Peyer's patch (tissue), 4 donors: ENCODE results near the gene B4GALNT4. TPM values are rescaled to one million over a fixed set of nuclear protein-coding genes. Genes with fewer than 3 reads are reported as not detected.
A peak's percentile ranks its signal among the peaks of the same experiment; 100 is the strongest.

ENCODE experiments used
- DNase-seq, 3 donors: peaks; one replicate each; pipeline ENCODE4 v3.0.0-alpha.2; 2017 to 2019
- H3K27ac ChIP-seq, 4 donors: fragments of 200-600 bp; sonication (generic); one replicate each; pipeline ENCODE4 v1.5.1; 2016 to 2019
- H3K27me3 ChIP-seq, 2 donors: fragments of 200-600 bp; sonication (generic); one replicate each; pipeline ENCODE4 v1.5.1; 2019
- H3K36me3 ChIP-seq, 3 donors: fragments of 200-600 bp; sonication (generic); one replicate each; pipeline ENCODE4 v1.5.1; 2016 to 2019
- H3K4me1 ChIP-seq, 4 donors: fragments of 200-600 bp; sonication (generic); one replicate each; pipeline ENCODE4 v1.5.1; 2016 to 2019
- H3K4me3 ChIP-seq, 4 donors: fragments of 200-600 bp; sonication (generic); 1 replicate in 3 of 4; 2 replicates in 1 of 4; pipeline ENCODE4 v1.5.1; 2016 to 2019; ENCODE audit warnings: mild to moderate bottlenecking in 1 of 4
- H3K9me3 ChIP-seq, 4 donors: fragments of 200-600 bp; sonication (generic); one replicate each; pipeline ENCODE4 v1.5.1; 2016 to 2019; ENCODE audit warnings: mild to moderate bottlenecking in 1 of 4
- POLR2A ChIP-seq, 2 donors: fragments of 450-650 bp; IDR thresholded peaks; one replicate each; pipeline ENCODE4 v1.5.1; 2017; ENCODE audit warnings: antibody characterized with exemption in 2 of 2, mild to moderate bottlenecking in 2 of 2, moderate library complexity in 2 of 2
- total RNA-seq, 4 donors: library from RNA; depleted of rRNA; stranded (reverse); fragments of >200 nt; gene quantifications; one replicate each; pipeline ENCODE4 v1.1.0, GENCODE V29; 2016
- TF ChIP-seq, protein P1 (sequence below), 6 experiments: fragments of 450-650 bp in 4 of 6; fragments of 200-600 bp in 2 of 6; sonication (generic) in 1 of 6; IDR thresholded peaks; one replicate each; pipeline ENCODE4 v1.5.1; 2017 to 2019; ENCODE audit warnings: antibody characterized with exemption in 6 of 6, mild to moderate bottlenecking in 3 of 6, moderate library complexity in 1 of 6

The B4GALNT4 gene
- total RNA-seq, 4 donors from 2014 or later: 2.5 to 36.3 (median 9.3) TPM

DNA sequence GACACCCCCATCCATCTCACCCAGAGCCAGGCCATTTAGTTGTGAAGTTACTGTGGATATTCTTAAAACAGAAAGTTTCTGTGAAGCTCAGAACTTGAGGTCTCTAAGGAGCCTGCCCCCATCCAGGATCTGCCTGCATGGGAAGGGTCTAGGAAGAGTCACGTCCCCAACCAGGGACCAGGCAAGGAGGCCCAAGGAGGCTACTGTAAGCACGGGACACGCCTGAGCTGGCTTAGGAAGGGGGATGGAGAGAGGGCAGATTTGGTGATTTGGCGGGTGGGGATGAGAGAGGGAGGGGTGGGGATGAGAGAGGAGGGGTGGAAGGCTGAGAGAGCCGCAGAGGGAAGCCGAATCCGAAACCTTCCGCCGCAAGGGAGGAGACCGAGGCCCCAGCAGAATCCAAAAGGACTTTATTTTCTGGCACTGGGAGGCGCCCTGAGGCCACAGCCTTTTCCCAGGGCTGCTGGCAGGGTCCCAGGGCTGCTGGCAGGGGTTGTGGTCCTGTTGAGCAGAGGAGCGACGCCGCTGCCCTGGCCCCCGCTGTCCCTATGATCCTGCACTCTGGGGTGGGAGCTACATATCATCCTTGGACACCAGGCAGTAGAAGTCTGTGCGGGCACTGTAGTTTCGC lies 36.1 kb downstream of the B4GALNT4 start:
- DNase-seq: peak in 2 of 3 donors; percentile 54 to 60
- Histone ChIP-seq H3K4me1 (peaks cover 5 to 20% (median 11%) of the 10 kb centered on the region in 4 donors), H3K9me3 (no peaks in the 10 kb centered on the region), H3K27me3 (no peaks in the 10 kb centered on the region), H3K27ac (peak overlapping the region in 1 of 4 donors; percentile 88), H3K36me3 (peaks cover 0 to 18% (median 0%) of the 10 kb centered on the region in 3 donors), H3K4me3 (peak overlapping the region in 2 of 4 donors; percentile 55 to 65)
- no peak for TF ChIP-seq POLR2A (IDR thresholded peaks at IDR 0.05)
- TF ChIP-seq, protein P1, sequence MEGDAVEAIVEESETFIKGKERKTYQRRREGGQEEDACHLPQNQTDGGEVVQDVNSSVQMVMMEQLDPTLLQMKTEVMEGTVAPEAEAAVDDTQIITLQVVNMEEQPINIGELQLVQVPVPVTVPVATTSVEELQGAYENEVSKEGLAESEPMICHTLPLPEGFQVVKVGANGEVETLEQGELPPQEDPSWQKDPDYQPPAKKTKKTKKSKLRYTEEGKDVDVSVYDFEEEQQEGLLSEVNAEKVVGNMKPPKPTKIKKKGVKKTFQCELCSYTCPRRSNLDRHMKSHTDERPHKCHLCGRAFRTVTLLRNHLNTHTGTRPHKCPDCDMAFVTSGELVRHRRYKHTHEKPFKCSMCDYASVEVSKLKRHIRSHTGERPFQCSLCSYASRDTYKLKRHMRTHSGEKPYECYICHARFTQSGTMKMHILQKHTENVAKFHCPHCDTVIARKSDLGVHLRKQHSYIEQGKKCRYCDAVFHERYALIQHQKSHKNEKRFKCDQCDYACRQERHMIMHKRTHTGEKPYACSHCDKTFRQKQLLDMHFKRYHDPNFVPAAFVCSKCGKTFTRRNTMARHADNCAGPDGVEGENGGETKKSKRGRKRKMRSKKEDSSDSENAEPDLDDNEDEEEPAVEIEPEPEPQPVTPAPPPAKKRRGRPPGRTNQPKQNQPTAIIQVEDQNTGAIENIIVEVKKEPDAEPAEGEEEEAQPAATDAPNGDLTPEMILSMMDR (IDR thresholded peaks at IDR 0.05): no peak

DNA sequence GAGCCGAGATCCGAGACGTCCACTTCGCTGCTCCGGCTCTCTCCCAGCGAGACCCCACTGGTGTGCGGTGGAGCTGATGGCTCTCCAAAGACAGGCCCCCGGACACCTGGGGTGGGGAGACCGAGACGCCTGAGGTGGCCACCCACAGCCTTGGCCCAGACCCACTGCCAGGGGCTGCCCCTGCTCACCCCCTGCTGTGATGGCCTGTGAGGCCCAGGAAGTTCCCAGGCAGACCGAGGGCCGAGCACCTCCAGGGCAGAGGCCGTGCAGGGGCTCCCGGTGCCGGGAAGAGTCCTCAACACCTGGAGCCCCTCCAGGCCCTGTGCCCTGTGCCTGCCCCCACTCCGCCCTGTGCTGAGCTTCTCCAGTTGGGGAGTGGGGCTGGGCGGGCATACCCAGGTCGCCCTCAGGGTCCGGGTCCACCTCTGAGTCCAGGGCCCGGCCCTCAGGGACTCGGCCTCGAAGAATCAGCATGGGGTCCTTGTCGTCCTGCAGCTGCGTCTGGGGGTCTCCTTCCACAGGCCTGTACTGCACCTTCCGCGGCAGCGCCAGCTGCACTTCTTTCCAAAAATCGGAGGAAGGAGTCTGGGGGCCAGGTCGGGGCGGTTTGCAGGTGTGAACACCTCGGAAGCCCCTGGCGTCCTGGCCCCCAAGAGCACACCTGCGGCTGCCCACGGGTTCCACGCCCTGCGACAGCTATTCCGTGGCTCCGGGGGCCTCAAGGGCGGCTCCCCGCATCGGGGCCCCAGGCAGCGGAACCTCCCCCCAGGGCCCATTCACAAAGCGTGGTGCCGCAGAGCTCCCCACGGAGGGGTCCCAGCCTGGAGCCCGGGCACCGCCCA lies 36.9 kb downstream of the B4GALNT4 start:
- H3K9me3 ChIP-seq: no peaks in the 10 kb centered on the region
- H3K4me1 ChIP-seq: peaks cover 5 to 20% (median 10%) of the 10 kb centered on the region in 4 donors
- TF ChIP-seq, protein P1 (IDR thresholded peaks at IDR 0.05): no peak
- no peak for TF ChIP-seq POLR2A (IDR thresholded peaks at IDR 0.05)
- peak overlapping the region; percentile 83 to 88 (median 88) for H3K27ac ChIP-seq
- H3K4me3 ChIP-seq: peak overlapping the region; percentile 49 to 65 (median 55)
- H3K27me3 ChIP-seq: no peaks in the 10 kb centered on the region
- H3K36me3 ChIP-seq: peaks cover 0 to 18% (median 0%) of the 10 kb centered on the region in 3 donors
- DNase-seq: peak in 2 of 3 donors; percentile 57 to 58

DNA sequence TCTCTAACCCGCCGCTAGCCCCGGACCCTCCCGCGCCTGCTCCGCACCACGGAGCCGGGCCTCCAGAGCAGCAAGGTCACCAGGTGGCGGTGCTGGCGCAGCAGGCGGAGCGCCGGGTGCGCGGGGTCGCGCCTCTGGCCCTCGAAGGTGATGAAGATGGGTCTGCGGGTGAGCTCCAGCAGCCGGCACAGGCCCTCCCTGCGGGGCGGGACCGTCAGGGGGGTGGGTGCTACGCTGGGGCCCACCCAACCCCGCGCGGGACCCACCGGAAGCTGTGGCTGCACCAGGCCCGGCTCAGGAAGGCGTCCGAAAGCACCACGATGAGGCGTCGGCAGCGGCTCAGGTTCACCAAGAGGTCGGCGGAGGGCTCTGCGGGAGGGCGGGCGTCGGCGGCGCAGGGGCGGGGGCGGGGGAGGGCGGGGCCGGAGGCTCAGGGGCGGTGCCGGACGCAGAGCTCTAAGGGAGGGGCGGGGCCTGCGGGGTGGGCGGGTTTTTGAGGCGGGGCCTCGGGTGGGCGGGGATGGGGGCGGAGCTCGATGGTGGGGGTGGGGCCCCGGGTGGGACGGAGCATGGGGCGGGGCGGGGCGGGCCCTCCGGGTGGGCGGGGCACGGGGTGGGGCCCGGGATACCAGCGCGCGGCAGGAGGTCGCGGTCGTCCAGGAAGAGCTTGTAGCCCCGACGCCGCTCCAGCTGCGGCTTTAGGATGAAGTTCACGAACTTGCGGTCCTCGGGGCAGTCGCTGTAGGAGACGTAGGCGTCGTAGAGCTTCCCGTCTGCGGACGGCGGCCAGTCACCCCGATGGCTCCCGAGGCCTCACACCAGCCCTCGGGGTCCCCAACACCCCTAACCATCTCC lies 37.7 kb downstream of the B4GALNT4 start:
- H3K4me3 ChIP-seq: peak overlapping the region; percentile 49 to 65 (median 55)
- no peaks in the 10 kb centered on the region for H3K9me3 ChIP-seq
- H3K4me1 ChIP-seq: peaks cover 5 to 20% (median 10%) of the 10 kb centered on the region in 4 donors
- peaks cover 0 to 18% (median 0%) of the 10 kb centered on the region in 3 donors for H3K36me3 ChIP-seq
- peak; percentile 88 to 95 (median 88) for DNase-seq
- TF ChIP-seq POLR2A (IDR thresholded peaks at IDR 0.05): no peak
- TF ChIP-seq, protein P1 (IDR thresholded peaks at IDR 0.05): peak in 4 of 6 experiments; percentile 17 to 39 (median 32)
- no peaks in the 10 kb centered on the region for H3K27me3 ChIP-seq
- peak overlapping the region; percentile 83 to 88 (median 88) for H3K27ac ChIP-seq

DNA sequence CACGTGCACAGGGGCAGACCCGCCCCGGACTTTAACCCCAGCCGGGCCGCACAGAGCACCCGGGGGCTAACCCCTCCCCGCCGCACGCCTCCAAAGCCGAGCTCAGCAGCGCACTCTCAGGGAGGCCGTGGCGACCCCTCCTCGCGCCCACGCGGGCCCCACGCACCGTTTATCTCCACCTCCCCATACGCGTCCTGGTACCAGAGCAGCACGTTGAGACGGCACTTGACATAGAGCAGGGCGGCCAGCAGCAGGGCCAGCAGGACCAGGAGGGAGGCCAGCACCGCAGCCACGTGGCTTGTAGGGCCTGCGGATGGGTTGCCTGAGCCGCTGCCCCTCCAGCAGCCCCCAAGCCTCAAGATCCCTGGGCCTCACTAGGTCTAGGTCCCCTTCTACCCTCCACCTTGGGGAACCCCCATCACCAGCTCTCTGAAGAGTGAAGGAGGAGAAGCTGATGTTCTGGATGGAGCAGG lies 38.4 kb downstream of the B4GALNT4 start:
- Histone ChIP-seq H3K36me3 (peaks cover 0 to 18% (median 0%) of the 10 kb centered on the region in 3 donors), H3K4me3 (peak overlapping the region in 3 of 4 donors; percentile 24 to 55 (median 37)), H3K27ac (peak overlapping the region; percentile 55 to 88 (median 85)), H3K9me3 (no peaks in the 10 kb centered on the region), H3K27me3 (no peaks in the 10 kb centered on the region), H3K4me1 (peaks cover 5 to 21% (median 10%) of the 10 kb centered on the region in 4 donors)
- TF ChIP-seq, protein P1 (IDR thresholded peaks at IDR 0.05): no peak
- no peak for TF ChIP-seq POLR2A (IDR thresholded peaks at IDR 0.05)
- no peak for DNase-seq
